Liver (tissue), 9 donors: ENCODE results near the gene STAM2. TPM values are rescaled to one million over a fixed set of nuclear protein-coding genes. Genes with fewer than 3 reads are reported as not detected.
"Not testable (repeated sequence)": the region's sequence is repeated elsewhere in the genome, so short reads cannot be mapped to it uniquely, and the experiment has no call there.

Experiments
- DNase-seq: peaks from one replicate; pipeline ENCODE4 v3.0.0-alpha.2; 2017; ENCODE audit warnings: low spot score
- H3K27ac ChIP-seq, 2 donors: one replicate each; pipeline ENCODE4 v1.7.0; 2013; ENCODE audit warnings: inconsistent platforms in 2 of 2, low read length in 2 of 2, control low read depth in 1 of 2, low read depth in 1 of 2, mild to moderate bottlenecking in 1 of 2
- H3K27me3 ChIP-seq, 4 donors: one replicate each; pipeline versions ENCODE4 v1.6.1 to v1.7.0; 2013; ENCODE audit warnings: low read length in 3 of 4, inconsistent platforms in 1 of 4, mild to moderate bottlenecking in 1 of 4, moderate library complexity in 1 of 4; ENCODE audit not compliant: control insufficient read depth in 4 of 4, insufficient read depth in 4 of 4
- H3K36me3 ChIP-seq, 4 donors: one replicate each; pipeline versions ENCODE4 v1.6.1 to v1.7.0; 2013; ENCODE audit warnings: low read length in 3 of 4, mild to moderate bottlenecking in 3 of 4, low read depth in 1 of 4, moderate library complexity in 1 of 4; ENCODE audit not compliant: control insufficient read depth in 4 of 4, insufficient read depth in 3 of 4
- H3K4me1 ChIP-seq, 4 donors: one replicate each; pipeline versions ENCODE4 v1.6.1 to v1.7.0; 2013; ENCODE audit warnings: low read length in 3 of 4, mild to moderate bottlenecking in 3 of 4, moderate library complexity in 1 of 4; ENCODE audit not compliant: control insufficient read depth in 4 of 4, insufficient read depth in 4 of 4
- H3K4me3 ChIP-seq, 3 donors: one replicate each; pipeline versions ENCODE4 v1.6.1 to v1.7.0; 2013; ENCODE audit warnings: low read length in 3 of 3, control low read depth in 1 of 3, low read depth in 1 of 3, mild to moderate bottlenecking in 1 of 3
- H3K9ac ChIP-seq, 2 donors: one replicate each; pipeline ENCODE4 v1.7.0; 2013; ENCODE audit warnings: low read length in 2 of 2, mild to moderate bottlenecking in 2 of 2, moderate library complexity in 2 of 2, control low read depth in 1 of 2, low read depth in 1 of 2
- H3K9me3 ChIP-seq, 4 donors: one replicate each; pipeline versions ENCODE4 v1.6.1 to v1.7.0; 2013; ENCODE audit warnings: low read length in 3 of 4; ENCODE audit not compliant: control insufficient read depth in 4 of 4
- EGR1 ChIP-seq, 2 donors: IDR thresholded peaks; 2 replicates each; pipeline ENCODE4 v1.6.1; 2016 to 2018; ENCODE audit warnings: antibody characterized with exemption in 2 of 2, low read depth in 2 of 2
- FOXA1 ChIP-seq: IDR thresholded peaks from 2 replicates; pipeline ENCODE4 v1.6.1; 2016; ENCODE audit warnings: antibody characterized with exemption
- FOXA2 ChIP-seq: IDR thresholded peaks from 2 replicates; pipeline ENCODE4 v1.6.1; 2016; ENCODE audit warnings: antibody characterized with exemption
- GABPA ChIP-seq, 2 donors: IDR thresholded peaks in 1 of 2; conservative IDR thresholded peaks in 1 of 2; 2 replicates each; pipeline ENCODE4 v1.6.1; 2016; ENCODE audit warnings: antibody characterized with exemption in 2 of 2, mild to moderate bottlenecking in 1 of 2, moderate library complexity in 1 of 2
- HNF4A ChIP-seq, 2 donors: conservative IDR thresholded peaks; 2 replicates each; pipeline ENCODE4 v1.6.1; 2016; ENCODE audit warnings: antibody characterized with exemption in 2 of 2, mild to moderate bottlenecking in 2 of 2
- HNF4G ChIP-seq: IDR thresholded peaks from 2 replicates; pipeline ENCODE4 v1.6.1; 2016; ENCODE audit warnings: antibody characterized with exemption
- JUND ChIP-seq, 2 donors: IDR thresholded peaks; 2 replicates each; pipeline ENCODE4 v1.6.1; 2016; ENCODE audit warnings: antibody characterized with exemption in 2 of 2
- NR2F2 ChIP-seq: IDR thresholded peaks from 2 replicates; pipeline ENCODE4 v1.6.1; 2016; ENCODE audit warnings: antibody characterized with exemption
- RAD21 ChIP-seq, 2 donors: IDR thresholded peaks; 2 replicates each; pipeline ENCODE4 v1.6.1; 2016; ENCODE audit warnings: antibody characterized with exemption in 2 of 2, mild to moderate bottlenecking in 2 of 2
- RXRA ChIP-seq, 2 donors: IDR thresholded peaks; 2 replicates each; pipeline ENCODE4 v1.6.1; 2017 to 2018; ENCODE audit warnings: antibody characterized with exemption in 2 of 2, mild to moderate bottlenecking in 1 of 2
- TAF1 ChIP-seq: conservative IDR thresholded peaks from 2 replicates; pipeline ENCODE4 v1.6.1; 2016; ENCODE audit warnings: antibody characterized with exemption, mild to moderate bottlenecking
- YY1 ChIP-seq: IDR thresholded peaks from 2 replicates; pipeline ENCODE4 v1.6.1; 2016; ENCODE audit warnings: antibody characterized with exemption, mild to moderate bottlenecking
- WGBS: extraction: QIAGEN DNeasy Blood & Tissue Kit; methylation state at CpG from one replicate; pipeline ENCODE4 v1.1.7; 2013; 5-methylcytosine and 5-hydroxymethylcytosine counted together
- polyA plus RNA-seq, 2 donors: library from polyadenylated mRNA; stranded (reverse) in 1 of 2; unstranded in 1 of 2; fragments of 200-250 nt in 1 of 2; fragments of >200 nt in 1 of 2; fragmentation: Nextera tagmentation in 1 of 2; extraction: Ambion mirVana in 1 of 2; gene quantifications; one replicate each; pipeline versions ENCODE4 v1.2.1 to v1.2.3, GENCODE V29; 2013 to 2015
- total RNA-seq, 2 donors: library from RNA; depleted of rRNA; stranded (reverse); fragments of >200 nt; gene quantifications; one replicate each; pipeline ENCODE4 v1.2.3, GENCODE V29; 2014
- TF ChIP-seq, protein P1 (sequence below): IDR thresholded peaks from 2 replicates; pipeline ENCODE4 v1.6.1; 2016; ENCODE audit warnings: antibody characterized with exemption, mild to moderate bottlenecking
- TF ChIP-seq, protein P2 (sequence below): IDR thresholded peaks from 2 replicates; pipeline ENCODE4 v1.6.1; 2016; ENCODE audit warnings: antibody characterized with exemption
- TF ChIP-seq, protein P3 (sequence below): IDR thresholded peaks from 2 replicates; pipeline ENCODE4 v1.6.1; 2016; ENCODE audit warnings: antibody characterized with exemption
- TF ChIP-seq, protein P4 (sequence below): IDR thresholded peaks from 2 replicates; pipeline ENCODE4 v1.6.1; 2016; ENCODE audit warnings: antibody characterized with exemption
- donor health status: healthy.
- donor health status: healthy.
- donor health status: healthy.
- donor health status: healthy.
- donor health status: healthy.

STAM2 gene
- total and polyA plus RNA-seq, 4 donors: 4.0 to 18.0 (median 7.2) TPM

DNA sequence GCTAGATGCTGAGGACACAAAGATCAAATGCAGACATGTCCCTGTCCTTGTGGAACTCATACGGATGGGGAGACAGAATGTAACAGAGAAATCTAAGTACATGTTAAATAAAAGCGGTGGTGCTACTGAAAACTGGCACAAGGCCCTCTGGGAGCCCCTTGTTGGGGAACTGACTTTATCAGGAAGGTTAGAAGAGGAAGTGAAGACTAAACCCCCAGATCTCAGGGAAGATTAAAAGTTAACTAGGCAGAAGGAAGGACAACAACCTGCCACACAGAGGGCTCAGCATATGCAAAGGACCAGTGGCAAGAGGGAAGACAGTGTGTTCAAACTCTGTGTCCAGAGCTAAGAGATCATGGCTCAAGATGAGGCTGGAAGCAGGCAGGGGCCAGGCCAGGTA lies 81.5 kb downstream of the STAM2 start (continued):
- TF ChIP-seq, protein P1, sequence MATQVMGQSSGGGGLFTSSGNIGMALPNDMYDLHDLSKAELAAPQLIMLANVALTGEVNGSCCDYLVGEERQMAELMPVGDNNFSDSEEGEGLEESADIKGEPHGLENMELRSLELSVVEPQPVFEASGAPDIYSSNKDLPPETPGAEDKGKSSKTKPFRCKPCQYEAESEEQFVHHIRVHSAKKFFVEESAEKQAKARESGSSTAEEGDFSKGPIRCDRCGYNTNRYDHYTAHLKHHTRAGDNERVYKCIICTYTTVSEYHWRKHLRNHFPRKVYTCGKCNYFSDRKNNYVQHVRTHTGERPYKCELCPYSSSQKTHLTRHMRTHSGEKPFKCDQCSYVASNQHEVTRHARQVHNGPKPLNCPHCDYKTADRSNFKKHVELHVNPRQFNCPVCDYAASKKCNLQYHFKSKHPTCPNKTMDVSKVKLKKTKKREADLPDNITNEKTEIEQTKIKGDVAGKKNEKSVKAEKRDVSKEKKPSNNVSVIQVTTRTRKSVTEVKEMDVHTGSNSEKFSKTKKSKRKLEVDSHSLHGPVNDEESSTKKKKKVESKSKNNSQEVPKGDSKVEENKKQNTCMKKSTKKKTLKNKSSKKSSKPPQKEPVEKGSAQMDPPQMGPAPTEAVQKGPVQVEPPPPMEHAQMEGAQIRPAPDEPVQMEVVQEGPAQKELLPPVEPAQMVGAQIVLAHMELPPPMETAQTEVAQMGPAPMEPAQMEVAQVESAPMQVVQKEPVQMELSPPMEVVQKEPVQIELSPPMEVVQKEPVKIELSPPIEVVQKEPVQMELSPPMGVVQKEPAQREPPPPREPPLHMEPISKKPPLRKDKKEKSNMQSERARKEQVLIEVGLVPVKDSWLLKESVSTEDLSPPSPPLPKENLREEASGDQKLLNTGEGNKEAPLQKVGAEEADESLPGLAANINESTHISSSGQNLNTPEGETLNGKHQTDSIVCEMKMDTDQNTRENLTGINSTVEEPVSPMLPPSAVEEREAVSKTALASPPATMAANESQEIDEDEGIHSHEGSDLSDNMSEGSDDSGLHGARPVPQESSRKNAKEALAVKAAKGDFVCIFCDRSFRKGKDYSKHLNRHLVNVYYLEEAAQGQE: no peak
- TF ChIP-seq RXRA (IDR thresholded peaks at IDR 0.05): no peak

DNA sequence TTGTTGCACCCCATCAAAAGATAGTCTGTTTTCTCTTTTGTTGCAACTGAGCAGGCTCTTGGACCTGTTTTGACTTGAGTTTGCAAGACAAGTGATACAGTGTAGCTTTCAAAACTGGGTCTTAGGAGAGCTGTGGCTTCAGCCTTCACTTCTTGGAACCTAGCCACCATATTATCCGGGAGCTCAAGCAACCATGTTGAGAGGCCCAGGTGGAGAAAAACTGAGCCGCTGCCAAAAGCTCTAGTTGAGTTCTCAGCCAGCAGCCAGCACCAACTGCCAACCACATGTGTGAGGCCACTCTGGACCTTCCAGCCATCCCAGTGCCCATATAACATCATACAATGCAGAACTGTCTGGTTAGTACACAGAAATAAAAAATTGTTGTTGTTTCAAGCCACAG lies 82.1 kb downstream of the STAM2 start:
- Histone ChIP-seq H3K36me3 (no peaks in the 10 kb centered on the region), H3K27ac (no peak overlapping the region), H3K27me3 (no peaks in the 10 kb centered on the region), H3K4me1 (peaks cover 3 to 11% (median 6%) of the 10 kb centered on the region in 4 donors), H3K9ac (no peak overlapping the region), H3K9me3 (no peaks in the 10 kb centered on the region), H3K4me3 (no peak overlapping the region)
- no peak for DNase-seq
- 90% methylated on average over 2 of the region's 2 CpGs for WGBS
- TF ChIP-seq, protein P2, sequence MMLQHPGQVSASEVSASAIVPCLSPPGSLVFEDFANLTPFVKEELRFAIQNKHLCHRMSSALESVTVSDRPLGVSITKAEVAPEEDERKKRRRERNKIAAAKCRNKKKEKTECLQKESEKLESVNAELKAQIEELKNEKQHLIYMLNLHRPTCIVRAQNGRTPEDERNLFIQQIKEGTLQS: no peak
- no peak for TF ChIP-seq NR2F2
- TF ChIP-seq HNF4G: no peak
- TF ChIP-seq EGR1 (IDR thresholded peaks at IDR 0.05; ENCODE audit: low read depth in 2 of 2): no peak
- TF ChIP-seq HNF4A (conservative IDR thresholded peaks at IDR 0.05): no peak
- TF ChIP-seq FOXA2: no peak
- TF ChIP-seq, protein P3, sequence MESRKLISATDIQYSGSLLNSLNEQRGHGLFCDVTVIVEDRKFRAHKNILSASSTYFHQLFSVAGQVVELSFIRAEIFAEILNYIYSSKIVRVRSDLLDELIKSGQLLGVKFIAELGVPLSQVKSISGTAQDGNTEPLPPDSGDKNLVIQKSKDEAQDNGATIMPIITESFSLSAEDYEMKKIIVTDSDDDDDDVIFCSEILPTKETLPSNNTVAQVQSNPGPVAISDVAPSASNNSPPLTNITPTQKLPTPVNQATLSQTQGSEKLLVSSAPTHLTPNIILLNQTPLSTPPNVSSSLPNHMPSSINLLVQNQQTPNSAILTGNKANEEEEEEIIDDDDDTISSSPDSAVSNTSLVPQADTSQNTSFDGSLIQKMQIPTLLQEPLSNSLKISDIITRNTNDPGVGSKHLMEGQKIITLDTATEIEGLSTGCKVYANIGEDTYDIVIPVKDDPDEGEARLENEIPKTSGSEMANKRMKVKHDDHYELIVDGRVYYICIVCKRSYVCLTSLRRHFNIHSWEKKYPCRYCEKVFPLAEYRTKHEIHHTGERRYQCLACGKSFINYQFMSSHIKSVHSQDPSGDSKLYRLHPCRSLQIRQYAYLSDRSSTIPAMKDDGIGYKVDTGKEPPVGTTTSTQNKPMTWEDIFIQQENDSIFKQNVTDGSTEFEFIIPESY: no peak
- TF ChIP-seq, protein P4, sequence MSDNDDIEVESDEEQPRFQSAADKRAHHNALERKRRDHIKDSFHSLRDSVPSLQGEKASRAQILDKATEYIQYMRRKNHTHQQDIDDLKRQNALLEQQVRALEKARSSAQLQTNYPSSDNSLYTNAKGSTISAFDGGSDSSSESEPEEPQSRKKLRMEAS: no peak

DNA sequence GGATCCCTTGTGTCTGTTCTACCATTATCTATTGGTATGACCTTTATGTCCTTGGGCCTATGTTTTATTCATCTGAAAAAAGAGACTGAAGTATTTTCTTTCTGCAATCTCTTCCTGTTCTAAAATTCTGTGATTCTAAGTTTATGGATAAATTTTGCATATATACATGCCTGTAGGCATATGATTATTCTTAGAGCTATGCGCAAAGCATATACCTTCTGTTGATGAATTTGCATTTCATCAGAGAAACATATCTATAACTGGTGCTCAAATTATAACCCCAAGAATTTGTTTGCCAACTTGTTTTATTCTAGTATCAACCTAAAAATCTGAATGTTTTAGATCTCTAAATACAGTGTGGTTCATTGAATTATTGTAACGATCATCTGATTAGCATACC lies 83.5 kb downstream of the STAM2 start:
- H3K4me1 ChIP-seq: no peaks in the 10 kb centered on the region
- DNase-seq: no peak
- no peaks in the 10 kb centered on the region for H3K36me3 ChIP-seq
- WGBS: 97% methylated on average over 2 of the region's 2 CpGs
- no peak overlapping the region for H3K9ac ChIP-seq
- H3K27ac ChIP-seq: no peak overlapping the region
- H3K27me3 ChIP-seq: no peaks in the 10 kb centered on the region
- no peaks in the 10 kb centered on the region for H3K9me3 ChIP-seq
- no peak for TF ChIP-seq FOXA2
- TF ChIP-seq EGR1 (IDR thresholded peaks at IDR 0.05; ENCODE audit: low read depth in 2 of 2): no peak
- no peak for TF ChIP-seq TAF1
- no peak for TF ChIP-seq FOXA1
- TF ChIP-seq, protein P3: no peak
- TF ChIP-seq HNF4G: no peak
- no peak for TF ChIP-seq RAD21 (IDR thresholded peaks at IDR 0.05)
- no peak for TF ChIP-seq JUND (IDR thresholded peaks at IDR 0.05)
- TF ChIP-seq HNF4A (conservative IDR thresholded peaks at IDR 0.05): no peak
- no peak for TF ChIP-seq NR2F2
- TF ChIP-seq, protein P2: no peak
- TF ChIP-seq GABPA (IDR thresholded peaks at IDR 0.05 in 1 of 2, conservative IDR thresholded peaks at IDR 0.05 in 1 of 2): no peak
- no peak for TF ChIP-seq YY1
- H3K4me3 ChIP-seq: no peak overlapping the region

DNA sequence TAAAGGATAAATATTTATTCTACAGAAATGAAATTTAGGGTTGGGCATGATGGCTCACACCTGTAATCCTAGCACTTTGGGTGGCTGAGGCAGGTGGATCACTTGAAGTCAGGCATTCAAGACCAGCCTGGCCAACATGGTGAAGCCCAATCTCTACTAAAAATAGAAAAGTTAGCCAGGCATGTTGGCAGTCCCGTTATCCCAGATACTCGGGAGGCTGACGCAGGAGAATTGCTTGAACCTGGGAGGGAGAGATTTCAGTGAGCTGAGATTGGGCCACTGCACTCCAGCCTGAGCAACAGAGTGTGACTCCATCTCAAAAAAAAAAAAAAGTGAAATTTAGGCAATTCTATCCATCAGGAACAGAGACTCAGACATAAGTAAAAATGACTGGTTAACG lies 84.8 kb downstream of the STAM2 start:
- H3K9ac ChIP-seq, H3K36me3 ChIP-seq, H3K4me3 ChIP-seq, H3K9me3 ChIP-seq, DNase-seq, H3K4me1 ChIP-seq, H3K27me3 ChIP-seq, H3K27ac ChIP-seq: not testable (repeated sequence)
- 91% methylated on average over 4 of the region's 4 CpGs for WGBS
